Aorta (tissue), 5 donors: ENCODE data around the gene RSU1. TPM values are rescaled to one million over a fixed set of nuclear protein-coding genes. Genes with fewer than 3 reads are reported as not detected.

Source experiments
- ATAC-seq: fragments of 200-7000 bp; cut with Tn5 transposase; one replicate; pipeline ENCODE4 v1.9.1; 2022; ENCODE audit warnings: moderate library complexity; ENCODE audit not compliant: low FRiP score
- DNase-seq, 2 donors: peaks; one replicate each; pipeline ENCODE4 v3.0.0-alpha.2; 2020
- H3K27ac ChIP-seq, 2 donors: one replicate each; pipeline ENCODE4 v1.5.1; 2013; ENCODE audit warnings: low read length in 2 of 2, mild to moderate bottlenecking in 2 of 2, moderate library complexity in 2 of 2, control low read depth in 1 of 2, inconsistent platforms in 1 of 2, low read depth in 1 of 2
- H3K27me3 ChIP-seq, 2 donors: one replicate each; pipeline ENCODE4 v1.6.1; 2013; ENCODE audit warnings: control low read depth in 1 of 2, low read length in 1 of 2, mild to moderate bottlenecking in 1 of 2, moderate library complexity in 1 of 2; ENCODE audit not compliant: insufficient read depth in 2 of 2, control insufficient read depth in 1 of 2
- H3K36me3 ChIP-seq, 2 donors: one replicate each; pipeline ENCODE4 v1.6.1; 2013; ENCODE audit warnings: control low read depth in 1 of 2, low read length in 1 of 2, mild to moderate bottlenecking in 1 of 2; ENCODE audit not compliant: insufficient read depth in 2 of 2, control insufficient read depth in 1 of 2
- H3K4me1 ChIP-seq, 2 donors: one replicate each; pipeline ENCODE4 v1.6.1; 2013; ENCODE audit warnings: low read length in 2 of 2, control low read depth in 1 of 2, mild to moderate bottlenecking in 1 of 2, moderate library complexity in 1 of 2; ENCODE audit not compliant: insufficient read depth in 2 of 2, control insufficient read depth in 1 of 2
- H3K4me3 ChIP-seq, 2 donors: one replicate each; pipeline ENCODE4 v1.5.1; 2013; ENCODE audit warnings: low read length in 2 of 2, control low read depth in 1 of 2, mild to moderate bottlenecking in 1 of 2
- H3K9me3 ChIP-seq: one replicate; pipeline ENCODE4 v1.6.1; 2013; ENCODE audit warnings: mild to moderate bottlenecking, low read length; ENCODE audit not compliant: control insufficient read depth
- WGBS, 2 donors: extraction: QIAGEN DNeasy Blood & Tissue Kit; methylation state at CpG; one replicate each; pipeline ENCODE4 v1.1.7; 2013; 5-methylcytosine and 5-hydroxymethylcytosine counted together
- intact Hi-C, 2 donors: fragments of 100-400 bp; cut with DNase I; formaldehyde crosslinking; loops; one replicate each; pipeline versions ENCODE4 v1.14.2 to v1.15.0; 2022
- polyA plus RNA-seq, 2 donors: library from polyadenylated mRNA; stranded (reverse); fragments of 200-250 nt; gene quantifications; one replicate each; pipeline ENCODE4 v1.2.3, GENCODE V29; 2013
- total RNA-seq, 2 donors: library from RNA; stranded (reverse); fragmentation: NEBNext Ultra II Directional; extraction: Animal tissue kit (Norgen Biotek cat#: 25700); gene quantifications; one replicate each; pipeline ENCODE4 v1.2.1, GENCODE V29; 2021
- donor health status: healthy with polysubstance abuse.
- donor health status: Bipolar disorder and iron deficiency.
- donor health status: DM: no; HTN: no; CAD: no.
- donor health status: DM: no; HTN: no; CAD: no.
- donor health status: DM: yes; HTN: yes; CAD: no.

Gene RSU1
- total and polyA plus RNA-seq, 4 donors, result 65.0 to 130 (median 107) TPM

DNA sequence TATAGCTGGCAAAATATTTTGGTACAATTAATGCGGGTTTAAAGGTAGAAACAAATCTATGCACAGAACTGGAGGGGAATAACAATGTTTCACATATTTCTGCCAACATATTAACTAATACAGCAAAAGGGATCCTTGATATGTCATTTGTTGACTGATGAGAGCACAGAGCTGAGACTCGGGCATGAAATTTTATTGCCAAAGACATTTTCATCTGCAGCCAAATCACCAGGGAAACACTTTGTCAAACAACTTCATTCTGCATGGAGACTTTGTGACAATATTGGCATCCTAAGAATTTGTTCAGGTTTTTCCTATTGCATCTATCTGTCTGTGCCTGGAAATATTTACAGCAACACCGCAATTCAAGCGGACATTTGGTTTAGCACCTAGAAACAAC, 177.8 kb downstream of the RSU1 start:
- intact Hi-C loops, result no loop called here
- 63 to 69% methylated on average over 4 of the region's 4 CpGs for WGBS, 2 donors

DNA sequence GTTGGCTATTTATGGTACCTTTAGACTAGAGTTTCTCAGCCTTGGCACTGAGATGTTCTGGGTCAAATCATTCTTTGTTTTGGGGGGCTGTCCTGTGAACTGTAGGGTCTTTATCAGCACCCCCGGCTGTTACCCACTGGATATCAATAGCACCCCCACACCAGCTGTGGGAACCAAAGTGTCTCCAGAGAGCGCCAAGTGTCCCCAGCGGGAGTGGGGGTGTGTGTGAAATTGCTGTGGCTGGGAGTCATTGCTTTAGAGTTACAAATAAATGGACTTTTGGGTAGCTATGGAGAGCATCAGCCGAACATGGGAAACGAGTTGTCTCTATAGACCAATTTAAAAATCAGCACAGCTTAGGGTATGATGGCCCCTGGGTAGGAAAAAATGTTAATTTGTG, 184.2 kb downstream of the RSU1 start:
- ATAC-seq, result no peak
- H3K4me3 ChIP-seq, result no peak overlapping the region
- no peaks in the 10 kb centered on the region for H3K27me3 ChIP-seq
- DNase-seq, result no peak
- WGBS, 2 donors, result 98 to 99% methylated on average over 5 of the region's 5 CpGs
- H3K9me3 ChIP-seq, result no peaks in the 10 kb centered on the region
- no peaks in the 10 kb centered on the region for H3K36me3 ChIP-seq
- H3K4me1 ChIP-seq, result no peaks in the 10 kb centered on the region
- H3K27ac ChIP-seq, result no peak overlapping the region
- intact Hi-C loops, result no loop called here

More for the DNA sequence above, 177.8 kb downstream of the RSU1 start:
- no peaks in the 10 kb centered on the region for H3K27me3 ChIP-seq
- H3K36me3 ChIP-seq, result no peaks in the 10 kb centered on the region
- no peaks in the 10 kb centered on the region for H3K9me3 ChIP-seq
- DNase-seq, result no peak
- ATAC-seq, result no peak
- H3K27ac ChIP-seq, result no peak overlapping the region
- no peak overlapping the region for H3K4me3 ChIP-seq
- peaks cover 3 to 5% of the 10 kb centered on the region in 2 donors for H3K4me1 ChIP-seq

DNA sequence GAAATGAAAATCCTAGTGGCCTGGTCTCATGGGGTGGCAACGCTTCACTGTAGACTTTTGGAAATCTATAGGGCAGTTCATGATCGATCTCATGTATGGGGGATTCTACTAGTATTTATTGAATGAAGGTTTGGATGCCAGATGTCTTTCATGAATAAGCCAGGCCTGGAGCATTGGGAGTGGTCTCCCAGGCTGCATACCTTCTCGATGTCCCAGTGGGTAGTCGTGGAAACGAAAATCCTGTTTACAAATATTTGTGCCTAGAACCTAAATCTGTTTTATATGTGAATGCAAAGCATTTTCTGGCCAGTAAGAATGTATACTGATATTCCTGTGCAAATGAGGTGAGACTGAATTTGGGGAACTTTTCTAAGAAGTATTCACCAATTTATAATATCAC, 190.5 kb downstream of the RSU1 start:
- DNase-seq, result no peak
- no peaks in the 10 kb centered on the region for H3K36me3 ChIP-seq
- intact Hi-C loops, result no loop called here
- no peaks in the 10 kb centered on the region for H3K4me1 ChIP-seq
- H3K27me3 ChIP-seq, result no peaks in the 10 kb centered on the region
- H3K27ac ChIP-seq, result no peak overlapping the region
- no peaks in the 10 kb centered on the region for H3K9me3 ChIP-seq
- H3K4me3 ChIP-seq, result no peak overlapping the region
- ATAC-seq, result no peak
- WGBS, 2 donors, result 90 to 92% methylated on average over 5 of the region's 5 CpGs

DNA sequence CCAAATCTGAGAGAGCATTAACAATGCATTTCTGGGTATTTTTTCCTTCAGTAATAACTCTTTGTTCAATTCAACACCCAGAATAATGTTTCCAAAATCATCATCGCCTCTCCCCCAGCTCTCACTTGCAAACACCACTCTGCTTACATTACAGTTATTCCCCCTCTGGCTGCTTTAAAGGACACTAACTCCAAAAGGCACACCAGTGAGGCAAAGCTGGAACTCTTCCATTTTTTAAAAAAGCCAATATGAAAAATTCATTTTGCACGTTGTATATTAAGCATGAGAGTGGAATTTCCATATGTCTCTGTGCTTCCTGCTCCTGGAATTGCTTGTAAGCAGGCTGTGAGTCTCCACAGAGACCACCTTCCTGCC, 204.3 kb downstream of the RSU1 start:
- DNase-seq (no peak), ATAC-seq (no peak)
- Histone ChIP-seq H3K4me3 (no peak overlapping the region), H3K4me1 (no peaks in the 10 kb centered on the region), H3K36me3 (no peaks in the 10 kb centered on the region), H3K27ac (no peak overlapping the region), H3K9me3 (no peaks in the 10 kb centered on the region), H3K27me3 (no peaks in the 10 kb centered on the region)
- WGBS, 2 donors, result 69 to 75% methylated on average over 2 of the region's 2 CpGs
- intact Hi-C loops, result no loop called here

DNA sequence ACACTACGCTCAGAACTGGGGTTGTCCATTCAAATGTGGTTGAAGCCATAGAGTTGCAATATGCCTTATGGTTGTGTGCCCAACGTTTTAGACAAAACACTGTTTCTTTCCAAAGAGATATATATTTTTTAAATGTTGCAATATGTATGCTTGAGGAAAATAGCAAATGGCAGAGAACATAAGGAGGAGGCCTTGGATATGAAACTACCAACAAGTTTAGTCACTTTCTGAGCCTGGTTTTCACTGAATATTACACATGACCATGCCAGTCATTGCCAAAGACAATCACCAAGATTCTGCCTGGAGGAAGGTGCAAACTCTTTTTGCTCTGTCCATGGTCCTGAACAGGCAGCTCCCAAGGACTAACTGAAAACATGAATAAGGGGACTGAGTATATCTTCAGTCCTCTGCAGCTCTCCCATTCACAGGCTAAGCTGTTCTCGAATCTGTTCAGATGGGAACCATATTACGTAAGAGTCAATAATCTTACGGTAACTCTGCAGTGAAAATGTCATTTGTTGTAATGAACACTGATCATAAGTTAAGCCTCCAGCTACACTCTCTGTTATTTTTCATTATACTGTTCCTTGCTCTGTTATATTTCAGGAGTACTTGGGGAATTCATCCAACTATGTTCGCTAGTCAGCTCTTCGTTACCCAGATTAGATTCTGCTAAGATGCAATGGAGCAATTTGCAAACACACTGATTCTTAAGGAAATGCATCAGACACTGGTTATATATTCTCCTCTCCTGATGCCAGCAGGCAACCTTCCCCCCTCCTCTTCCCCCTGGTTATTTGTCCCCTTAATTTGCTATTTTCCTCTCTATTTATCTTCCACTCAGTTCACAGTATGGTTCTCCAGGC, 204.9 kb downstream of the RSU1 start:
- no peak overlapping the region for H3K27ac ChIP-seq
- H3K4me3 ChIP-seq, result no peak overlapping the region
- no peaks in the 10 kb centered on the region for H3K36me3 ChIP-seq
- WGBS, 2 donors, result 78 to 88% methylated on average over 7 of the region's 7 CpGs
- DNase-seq, result no peak
- intact Hi-C loops, result no loop called here
- H3K9me3 ChIP-seq, result no peaks in the 10 kb centered on the region
- ATAC-seq, result no peak
- no peaks in the 10 kb centered on the region for H3K4me1 ChIP-seq
- no peaks in the 10 kb centered on the region for H3K27me3 ChIP-seq

DNA sequence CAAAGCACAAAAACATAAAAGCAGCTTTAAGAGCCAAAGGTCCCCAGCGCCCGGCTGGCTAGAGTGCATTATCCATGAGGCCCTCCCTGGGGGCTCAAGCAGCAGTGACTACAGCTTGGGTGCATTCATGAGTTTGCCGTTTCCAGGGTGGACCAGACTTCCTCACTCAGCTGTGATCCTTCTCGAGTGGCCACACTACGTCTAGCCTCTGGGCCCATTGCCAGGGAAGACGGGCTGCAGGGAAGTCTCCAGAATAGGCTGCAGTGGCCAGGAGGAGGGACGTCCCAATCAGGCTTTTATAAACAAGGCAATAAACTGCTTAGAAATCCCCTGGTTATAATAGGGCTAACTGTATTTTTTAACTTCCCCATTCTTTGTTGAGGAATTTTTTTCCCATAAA, 206.2 kb downstream of the RSU1 start:
- intact Hi-C loops, result no loop called here
- H3K27ac ChIP-seq, result no peak overlapping the region
- H3K9me3 ChIP-seq, result no peaks in the 10 kb centered on the region
- 26 to 30% methylated on average over 7 of the region's 7 CpGs for WGBS, 2 donors
- H3K36me3 ChIP-seq, result no peaks in the 10 kb centered on the region
- no peak overlapping the region for H3K4me3 ChIP-seq
- no peaks in the 10 kb centered on the region for H3K27me3 ChIP-seq
- ATAC-seq, result no peak
- no peak for DNase-seq
- H3K4me1 ChIP-seq, result no peaks in the 10 kb centered on the region

DNA sequence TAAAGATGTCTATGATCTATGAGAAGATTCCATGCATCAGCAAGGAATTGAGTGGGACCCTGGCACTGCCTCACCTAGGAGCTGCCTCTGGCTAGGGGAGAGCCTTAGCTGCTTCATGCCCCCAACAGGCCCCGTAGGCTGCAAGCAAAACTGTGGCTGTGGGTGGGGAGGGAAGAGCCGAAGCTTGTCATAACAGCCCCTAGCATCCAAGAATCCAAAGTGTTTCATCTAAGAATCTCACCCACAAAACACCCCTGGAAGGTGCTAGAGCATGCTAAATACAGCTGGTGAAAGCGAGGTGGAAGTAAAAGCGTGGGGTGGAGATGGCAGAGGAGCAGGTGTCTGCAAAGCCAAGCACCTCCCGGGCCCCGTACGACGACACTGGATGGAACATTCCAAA, 208.0 kb downstream of the RSU1 start:
- H3K4me1 ChIP-seq, result peaks cover 0 to under 1% of the 10 kb centered on the region in 2 donors
- no peak overlapping the region for H3K4me3 ChIP-seq
- no peak overlapping the region for H3K27ac ChIP-seq
- no peaks in the 10 kb centered on the region for H3K9me3 ChIP-seq
- DNase-seq, result no peak
- H3K27me3 ChIP-seq, result no peaks in the 10 kb centered on the region
- intact Hi-C loops, result no loop called here
- 89 to 91% methylated on average over 8 of the region's 8 CpGs for WGBS, 2 donors
- no peak for ATAC-seq
- H3K36me3 ChIP-seq, result no peaks in the 10 kb centered on the region

DNA sequence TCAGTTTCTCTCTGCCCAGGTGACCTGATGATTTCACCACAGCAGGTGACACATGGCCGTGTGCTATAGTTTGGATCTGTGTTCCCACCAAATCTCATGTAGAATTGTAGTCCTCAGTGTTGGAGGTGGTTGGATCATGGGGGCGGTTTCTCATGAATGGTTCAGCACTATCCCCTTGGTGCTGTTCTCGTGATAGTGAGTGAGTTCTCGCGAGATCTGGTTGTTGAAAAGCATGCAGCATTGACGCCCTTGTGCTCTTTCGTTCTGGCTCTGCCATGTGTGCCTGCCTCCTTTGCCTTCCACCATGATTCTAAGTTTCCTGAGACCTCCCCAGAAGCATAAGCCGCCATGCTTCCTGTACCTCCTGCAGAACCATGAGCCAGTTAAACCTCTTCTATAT, 210.3 kb downstream of the RSU1 start:
- H3K36me3 ChIP-seq, result no peaks in the 10 kb centered on the region
- 97% methylated on average over 8 of the region's 8 CpGs for WGBS, 2 donors
- DNase-seq (no peak), ATAC-seq (no peak)
- no peaks in the 10 kb centered on the region for H3K27me3 ChIP-seq
- peaks cover 0 to 7% of the 10 kb centered on the region in 2 donors for H3K4me1 ChIP-seq
- no peaks in the 10 kb centered on the region for H3K9me3 ChIP-seq
- no peak overlapping the region for H3K4me3 ChIP-seq
- intact Hi-C loops, result no loop called here
- H3K27ac ChIP-seq, result no peak overlapping the region

DNA sequence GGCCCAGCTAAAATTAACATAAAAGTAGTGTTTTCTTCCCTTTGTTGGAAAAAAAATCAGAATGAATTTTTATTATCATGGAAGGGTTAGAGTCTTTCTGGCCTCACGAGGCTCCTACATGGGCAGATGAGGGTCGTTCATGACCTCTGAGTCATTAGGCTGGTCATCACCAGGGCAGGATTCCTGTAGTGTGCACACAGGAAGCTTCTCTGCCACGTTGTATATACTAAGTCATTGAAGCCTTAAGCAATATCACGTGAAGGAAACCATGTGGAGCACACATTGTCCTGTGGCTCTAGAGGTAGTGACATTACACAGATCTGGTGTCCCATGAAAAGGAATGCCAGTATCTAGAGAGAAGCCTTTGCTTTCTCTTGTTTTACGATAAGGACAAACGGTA, 210.8 kb downstream of the RSU1 start:
- H3K4me1 ChIP-seq, result peaks cover 0 to 8% of the 10 kb centered on the region in 2 donors
- no peaks in the 10 kb centered on the region for H3K27me3 ChIP-seq
- no peaks in the 10 kb centered on the region for H3K9me3 ChIP-seq
- intact Hi-C loops, result no loop called here
- no peak for DNase-seq
- 91 to 93% methylated on average over 6 of the region's 6 CpGs for WGBS, 2 donors
- ATAC-seq, result no peak
- no peak overlapping the region for H3K27ac ChIP-seq
- H3K4me3 ChIP-seq, result no peak overlapping the region
- no peaks in the 10 kb centered on the region for H3K36me3 ChIP-seq
